Fibroblast of skin of left biceps (primary cell): ENCODE measurements around the gene TTC34.

Source experiments
- DNase-seq, 2 experiments: peaks; one replicate each; pipeline ENCODE4 v3.0.0-alpha.2; 2013; ENCODE audit warnings: low read depth in 2 of 2

TTC34 gene

DNA sequence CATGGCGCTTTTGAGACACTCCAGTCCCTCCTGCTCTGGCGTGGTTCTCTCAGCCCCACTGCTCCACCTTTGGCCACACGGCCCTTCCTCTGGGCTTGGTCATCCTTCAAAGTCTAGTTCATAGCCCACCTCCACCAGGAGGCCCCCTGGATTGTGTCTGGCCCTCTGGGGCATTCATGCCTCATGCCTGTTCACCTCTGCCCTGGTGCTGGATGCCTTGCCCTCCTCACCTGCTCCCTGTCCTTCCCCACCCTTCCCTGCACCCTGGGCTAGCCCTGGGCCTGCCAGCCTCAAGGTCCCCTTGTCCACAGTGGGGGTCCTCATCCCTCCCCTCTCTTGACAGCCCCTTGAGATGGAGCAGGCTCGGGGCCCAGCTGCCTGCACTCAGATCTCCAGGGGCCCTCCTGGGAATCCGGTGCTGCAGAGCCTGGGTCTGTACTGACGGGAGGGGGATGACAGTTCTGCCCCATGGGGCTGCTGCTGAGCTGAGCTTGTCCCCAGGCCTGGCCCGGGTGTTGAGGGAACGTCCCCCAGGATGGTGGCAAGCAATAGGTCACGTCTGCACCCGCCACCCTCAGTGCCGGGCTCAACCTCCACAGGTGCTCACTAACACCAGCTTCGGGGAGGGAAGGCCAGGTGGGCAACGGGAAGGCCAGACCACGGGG is 196.5 kb downstream of the TTC34 start:
- DNase-seq = no peak

DNA sequence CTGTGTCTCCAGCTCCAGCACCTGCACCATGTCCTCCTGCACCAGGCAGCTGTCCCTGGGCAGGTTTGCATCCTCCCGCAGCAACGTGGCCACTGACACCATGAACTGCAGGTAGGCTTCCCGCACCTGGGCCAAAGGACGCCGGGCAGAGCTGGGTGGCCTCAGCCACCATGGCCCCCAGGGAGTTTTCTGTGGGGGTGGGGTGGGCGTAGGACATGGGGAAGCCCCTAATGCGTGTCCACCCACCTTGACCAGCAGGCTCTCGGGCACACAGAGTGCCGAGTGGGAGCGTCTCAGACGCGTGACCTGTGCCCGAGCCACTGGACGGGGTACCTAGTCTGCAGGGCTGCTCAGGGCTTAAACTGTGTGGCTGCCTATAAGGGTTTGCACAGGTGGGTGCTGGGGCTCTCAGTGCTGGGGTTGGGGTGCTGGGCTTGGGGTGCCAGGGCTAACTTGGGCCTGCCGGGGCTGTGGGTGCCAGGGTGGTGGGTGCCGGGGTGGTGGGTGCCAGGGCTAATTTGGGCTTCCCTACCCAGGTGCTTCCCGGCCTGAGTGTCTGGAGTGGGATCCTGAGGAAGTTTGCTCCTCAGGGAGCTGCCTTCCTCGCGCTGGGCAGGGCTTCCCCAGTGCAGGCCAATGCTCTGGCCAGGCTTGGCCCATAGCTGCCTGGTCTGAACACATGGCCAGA is 197.2 kb downstream of the TTC34 start:
- DNase-seq = no peak

DNA sequence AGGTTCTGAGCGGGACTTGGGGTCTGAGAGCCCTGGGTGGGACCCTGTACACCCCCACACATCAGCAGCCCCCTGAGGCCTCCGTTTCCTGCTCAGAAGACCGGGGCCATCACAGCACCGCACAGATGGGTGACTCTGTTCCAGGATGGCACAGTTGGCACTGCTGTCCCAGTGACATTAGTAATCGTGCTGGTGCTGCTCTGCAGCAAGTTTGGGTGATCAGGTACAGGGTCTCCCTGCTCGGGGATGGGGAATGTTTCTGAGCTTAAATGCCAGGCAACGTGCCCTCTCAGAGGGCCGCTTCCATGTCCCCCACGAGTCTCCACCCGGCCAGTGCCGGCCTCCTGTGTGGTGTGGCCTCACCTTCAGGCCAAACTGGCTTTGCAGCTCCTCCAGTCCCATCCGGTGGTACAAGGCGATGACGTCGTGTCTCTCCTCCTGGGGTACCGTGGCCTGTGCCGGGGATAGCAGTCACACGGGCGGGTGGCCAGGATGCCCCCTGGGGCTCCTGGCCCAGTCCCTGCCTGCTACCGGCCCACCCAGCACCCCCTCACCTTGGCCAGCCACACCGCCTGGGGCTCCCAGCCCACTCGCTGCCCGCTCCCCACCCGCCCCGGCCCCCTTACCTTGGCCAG is 197.9 kb downstream of the TTC34 start:
- no peak for DNase-seq

GRCh38 chr1:2602866-2603520 is 198.5 kb downstream of the TTC34 start:
- DNase-seq = no peak

- no peak for DNase-seq
Measured at GRCh38 chr1:2602311-2602835, 199.1 kb downstream of the TTC34 start.

- no peak for DNase-seq
Measured at GRCh38 chr1:2601721-2602303, 199.7 kb downstream of the TTC34 start.

DNA sequence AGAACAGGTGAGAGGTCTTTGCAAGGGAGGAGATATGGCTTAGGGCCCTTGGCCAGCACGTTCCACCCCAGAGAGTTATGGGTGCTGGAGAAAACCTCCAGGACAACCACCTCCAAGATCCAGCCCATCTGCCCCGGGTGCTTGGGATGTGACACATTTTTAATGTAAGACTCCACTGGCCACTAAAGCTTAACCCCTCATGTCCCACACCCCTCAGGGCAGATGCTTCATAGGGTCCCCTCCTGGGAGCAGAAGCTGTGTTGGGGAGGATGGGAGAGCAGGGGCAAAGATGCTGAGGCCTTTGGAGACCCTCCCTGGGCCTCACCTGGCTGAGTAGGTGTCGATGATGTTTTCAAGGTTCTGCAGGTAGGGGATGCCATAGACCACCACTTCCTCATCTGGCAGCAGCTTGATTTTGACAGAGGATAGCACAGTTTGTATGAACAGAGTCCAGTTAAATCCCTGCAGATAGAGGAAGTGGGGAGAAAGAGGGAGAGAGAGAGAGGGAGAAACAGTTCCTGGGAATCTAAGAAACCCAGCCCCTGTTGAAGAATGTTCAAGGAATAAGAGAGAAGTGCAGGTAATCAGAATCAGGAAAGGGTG is 203.1 kb downstream of the TTC34 start:
- no peak for DNase-seq

- DNase-seq = no peak
Measured at GRCh38 chr1:2597441-2598328, 203.8 kb downstream of the TTC34 start.

DNA sequence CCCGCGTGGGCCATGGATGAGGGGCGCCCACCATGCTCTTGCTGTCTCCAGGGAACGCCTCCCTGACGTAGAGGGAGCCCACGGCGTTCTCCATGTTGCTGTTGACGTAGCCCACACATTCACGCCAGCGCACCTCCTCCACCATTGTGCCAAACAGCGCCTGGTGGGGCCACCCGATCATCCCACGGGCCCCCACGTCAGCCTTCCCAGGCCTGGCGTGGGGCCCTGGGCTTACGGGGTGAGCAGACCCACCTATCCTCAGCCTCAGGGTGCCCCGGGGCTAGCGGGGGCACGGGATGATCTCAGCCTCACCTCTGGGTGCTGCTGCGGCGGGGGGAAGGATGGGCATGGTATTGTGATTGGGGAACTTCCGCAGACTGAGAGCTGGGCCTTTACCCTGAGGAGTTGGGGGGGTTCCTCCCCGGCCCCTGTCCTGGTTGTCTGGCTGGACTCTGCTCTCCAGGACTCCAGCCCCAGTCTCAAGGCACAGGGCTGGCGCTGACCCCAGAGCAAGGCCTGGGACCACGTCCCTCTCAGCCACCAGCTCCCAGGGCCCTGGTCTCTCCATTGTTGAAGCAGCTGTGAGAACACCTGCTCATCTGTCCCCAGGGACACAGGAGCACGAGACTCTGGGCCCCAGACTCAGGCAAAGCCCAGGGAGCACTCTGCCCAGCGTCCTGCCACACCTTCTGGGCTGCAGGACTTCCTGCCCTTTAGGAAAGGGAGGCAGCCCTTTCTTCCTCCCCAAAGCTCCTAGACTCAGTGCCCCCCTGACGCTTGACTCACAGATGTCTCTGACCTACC is 204.8 kb downstream of the TTC34 start:
- no peak for DNase-seq

GRCh38 chr1:2595812-2596529 is 205.5 kb downstream of the TTC34 start:
- DNase-seq = no peak

DNA sequence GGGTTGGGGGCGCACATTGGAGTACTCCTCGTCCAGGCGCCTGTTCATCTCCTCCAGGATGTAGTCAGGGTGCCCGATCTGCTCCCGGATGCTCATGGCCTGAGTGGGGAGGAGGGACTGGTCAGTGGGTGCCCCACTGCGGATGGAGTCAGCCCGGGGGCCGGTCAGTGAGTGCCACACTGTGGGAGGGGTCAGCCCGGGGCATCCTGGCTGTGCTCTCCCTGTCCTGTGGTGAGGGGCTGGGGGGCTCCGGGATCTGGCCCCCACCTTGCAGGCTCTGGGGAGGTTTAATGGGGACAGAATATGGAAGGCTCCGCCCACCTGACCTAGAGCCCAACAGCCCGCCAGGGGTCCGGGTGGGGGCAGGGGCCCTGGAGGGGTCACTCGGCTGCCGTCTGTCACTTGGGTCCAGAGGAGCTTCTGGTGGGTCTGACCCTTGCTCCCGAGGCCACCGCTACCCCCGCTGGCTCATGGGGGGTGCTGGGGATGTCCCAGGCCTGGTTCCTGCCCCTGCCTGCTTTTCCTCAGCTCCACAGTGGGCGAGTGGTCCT is 206.2 kb downstream of the TTC34 start:
- no peak for DNase-seq

- no peak for DNase-seq
Measured at GRCh38 chr1:2594641-2595131, 206.8 kb downstream of the TTC34 start.

GRCh38 chr1:2594001-2594640 is 207.4 kb downstream of the TTC34 start:
- no peak for DNase-seq

GRCh38 chr1:2593251-2593878 is 208.1 kb downstream of the TTC34 start:
- DNase-seq = no peak

DNA sequence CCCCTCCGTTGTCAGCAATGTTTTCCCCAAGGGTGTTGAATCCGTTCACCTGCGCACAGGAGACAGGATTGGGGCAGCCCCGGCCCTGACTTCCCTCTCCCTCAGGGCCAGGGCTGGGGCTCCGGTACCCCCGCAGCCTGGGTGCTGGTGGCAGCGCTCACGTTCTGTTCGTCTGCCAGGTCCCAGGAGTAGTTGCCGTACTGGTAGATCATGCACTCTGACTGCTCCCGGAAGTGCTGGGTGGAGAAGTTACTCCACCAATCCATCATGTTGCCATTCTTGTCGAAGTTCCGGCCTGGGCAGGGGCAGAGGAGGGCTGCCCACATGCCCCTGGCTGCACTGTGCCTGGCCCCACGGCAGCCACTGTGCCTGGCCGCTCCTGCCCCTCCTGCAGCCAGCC is 208.8 kb downstream of the TTC34 start:
- DNase-seq = no peak

DNA sequence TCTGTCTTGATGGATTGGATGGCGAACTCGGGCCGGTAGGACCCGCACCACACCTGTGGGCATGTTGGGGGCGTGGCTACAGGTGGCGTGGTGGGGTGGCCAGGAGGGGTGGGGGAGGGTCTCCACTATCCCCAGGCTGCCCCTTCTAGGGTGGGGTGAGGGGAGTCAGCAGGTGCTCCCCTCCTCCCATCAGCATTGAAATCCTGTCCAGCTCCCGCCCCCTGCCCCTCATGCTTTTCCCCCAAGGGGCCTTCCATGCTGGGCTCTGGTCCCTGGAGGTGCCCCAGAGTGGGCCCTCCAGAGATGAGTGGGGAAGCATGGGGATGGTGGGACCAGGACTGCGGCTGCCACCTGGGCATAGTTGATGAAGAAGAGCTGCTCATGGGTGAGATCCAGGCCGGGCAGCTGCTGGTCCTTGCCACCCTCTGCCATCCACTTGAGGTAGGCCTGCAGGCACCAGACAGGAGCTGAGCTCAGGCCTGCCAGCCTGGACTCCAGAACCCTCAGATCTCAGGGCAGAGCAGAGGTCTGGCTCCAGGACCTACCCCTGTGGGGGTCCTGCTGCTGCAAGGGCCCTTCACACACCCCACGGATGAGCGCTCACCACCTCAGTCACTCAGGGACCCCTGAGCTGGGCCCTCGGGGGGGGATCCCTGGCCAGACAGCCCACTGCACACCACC is 209.8 kb downstream of the TTC34 start:
- no peak for DNase-seq

DNA sequence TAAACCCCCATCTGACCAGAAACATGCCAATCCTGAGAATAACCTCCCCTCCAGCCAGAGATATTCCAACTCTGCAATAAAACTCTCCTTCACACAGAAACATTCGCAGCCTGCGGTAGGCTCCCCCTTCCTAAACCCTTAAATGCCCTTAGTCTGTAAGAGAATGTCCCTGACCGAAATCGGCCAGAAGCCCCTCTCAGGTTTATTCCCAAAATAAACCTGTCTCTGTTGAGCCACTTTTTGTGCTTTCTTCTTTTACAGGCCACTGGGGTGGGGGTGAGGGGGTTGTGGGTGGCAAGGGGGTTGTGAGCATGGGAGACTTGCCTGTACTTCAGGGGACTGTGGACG is 210.3 kb downstream of the TTC34 start:
- no peak for DNase-seq
